Measurements from ENCODE around the gene TMEM198. TPM values are rescaled to one million over a fixed set of nuclear protein-coding genes. Genes with fewer than 3 reads are reported as not detected.

Gene TMEM198
- total RNA-seq, 1 donor from 2014 or later, result 1.5 TPM

GRCh38 chr2:219530048-219530963, 13.5 kb upstream of the TMEM198 start:
- H3K9me3 ChIP-seq, result no peaks in the 10 kb centered on the region
- TF ChIP-seq POLR2A (IDR thresholded peaks at IDR 0.05), result no peak
- TF ChIP-seq, protein P1, sequence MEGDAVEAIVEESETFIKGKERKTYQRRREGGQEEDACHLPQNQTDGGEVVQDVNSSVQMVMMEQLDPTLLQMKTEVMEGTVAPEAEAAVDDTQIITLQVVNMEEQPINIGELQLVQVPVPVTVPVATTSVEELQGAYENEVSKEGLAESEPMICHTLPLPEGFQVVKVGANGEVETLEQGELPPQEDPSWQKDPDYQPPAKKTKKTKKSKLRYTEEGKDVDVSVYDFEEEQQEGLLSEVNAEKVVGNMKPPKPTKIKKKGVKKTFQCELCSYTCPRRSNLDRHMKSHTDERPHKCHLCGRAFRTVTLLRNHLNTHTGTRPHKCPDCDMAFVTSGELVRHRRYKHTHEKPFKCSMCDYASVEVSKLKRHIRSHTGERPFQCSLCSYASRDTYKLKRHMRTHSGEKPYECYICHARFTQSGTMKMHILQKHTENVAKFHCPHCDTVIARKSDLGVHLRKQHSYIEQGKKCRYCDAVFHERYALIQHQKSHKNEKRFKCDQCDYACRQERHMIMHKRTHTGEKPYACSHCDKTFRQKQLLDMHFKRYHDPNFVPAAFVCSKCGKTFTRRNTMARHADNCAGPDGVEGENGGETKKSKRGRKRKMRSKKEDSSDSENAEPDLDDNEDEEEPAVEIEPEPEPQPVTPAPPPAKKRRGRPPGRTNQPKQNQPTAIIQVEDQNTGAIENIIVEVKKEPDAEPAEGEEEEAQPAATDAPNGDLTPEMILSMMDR (IDR thresholded peaks at IDR 0.05), result peak; percentile 94 to 99 (median 99)
- TF ChIP-seq POLR2AphosphoS5 (IDR thresholded peaks at IDR 0.05; ENCODE audit: insufficient read depth in 1 of 2, low read depth in 1 of 2), result peak; percentile 34 to 52
- no peaks in the 10 kb centered on the region for H3K4me1 ChIP-seq
- DNase-seq (ENCODE audit: extremely low spot score in 2 of 2), result no peak
- intact Hi-C loops (cut with DNase I), result no loop called here
- peak overlapping the region in 1 of 2 donors; percentile 36 for H3K4me3 ChIP-seq
- no peak overlapping the region for H3K27ac ChIP-seq
- no peaks in the 10 kb centered on the region for H3K36me3 ChIP-seq
- H3K27me3 ChIP-seq, result no peaks in the 10 kb centered on the region

DNA sequence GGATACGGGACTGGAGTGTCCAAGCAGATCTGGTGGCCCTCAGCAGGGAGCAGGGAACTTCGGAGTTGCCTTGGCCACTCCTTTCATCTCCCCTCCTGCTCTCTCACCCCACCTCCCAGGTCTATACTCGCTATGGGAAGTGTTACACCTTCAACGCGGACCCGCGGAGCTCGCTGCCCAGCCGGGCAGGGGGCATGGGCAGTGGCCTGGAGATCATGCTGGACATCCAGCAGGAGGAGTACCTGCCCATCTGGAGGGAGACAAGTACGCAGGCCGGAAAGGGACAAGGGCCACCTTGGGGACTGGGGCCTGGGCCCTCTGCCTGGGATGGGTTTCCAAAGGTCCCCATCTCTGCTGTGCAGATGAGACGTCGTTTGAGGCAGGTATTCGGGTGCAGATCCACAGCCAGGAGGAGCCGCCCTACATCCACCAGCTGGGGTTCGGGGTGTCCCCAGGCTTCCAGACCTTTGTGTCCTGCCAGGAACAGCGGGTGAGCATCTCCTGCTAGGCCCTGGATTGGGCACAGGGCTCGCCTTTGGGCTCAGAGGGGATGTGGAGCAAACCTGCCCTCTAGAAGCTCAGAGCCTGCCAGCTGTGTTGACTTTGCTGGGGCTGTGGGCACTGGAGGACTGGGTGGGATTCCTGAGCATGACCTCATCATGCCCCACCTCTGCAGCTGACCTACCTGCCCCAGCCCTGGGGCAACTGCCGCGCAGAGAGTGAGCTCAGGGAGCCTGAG, 12.0 kb upstream of the TMEM198 start:
- Histone ChIP-seq H3K4me1 (no peaks in the 10 kb centered on the region), H3K27me3 (no peaks in the 10 kb centered on the region), H3K36me3 (no peaks in the 10 kb centered on the region), H3K4me3 (no peak overlapping the region), H3K9me3 (no peaks in the 10 kb centered on the region), H3K27ac (no peak overlapping the region)
- DNase-seq (ENCODE audit: extremely low spot score in 2 of 2), result no peak
- intact Hi-C loops (cut with DNase I), result loop anchor here (2.0 kb wide), 1 partner anchor 131 kb away; no protein-coding TSS in a partner anchor
- TF ChIP-seq POLR2AphosphoS5 (IDR thresholded peaks at IDR 0.05; ENCODE audit: insufficient read depth in 1 of 2, low read depth in 1 of 2) (no peak), POLR2A (IDR thresholded peaks at IDR 0.05) (no peak)
- TF ChIP-seq, protein P1 (IDR thresholded peaks at IDR 0.05), result no peak

DNA sequence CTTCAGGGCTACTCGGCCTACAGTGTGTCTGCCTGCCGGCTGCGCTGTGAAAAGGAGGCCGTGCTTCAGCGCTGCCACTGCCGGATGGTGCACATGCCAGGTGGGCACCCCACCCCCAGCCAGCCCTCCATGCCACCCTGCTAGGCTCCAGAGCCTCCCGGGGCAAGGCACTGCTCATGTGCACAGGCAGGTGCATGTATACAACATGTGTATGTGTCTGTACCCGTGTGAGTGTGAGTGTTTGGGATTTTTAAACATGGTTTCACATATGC, 11.5 kb upstream of the TMEM198 start:
- TF ChIP-seq POLR2AphosphoS5 (IDR thresholded peaks at IDR 0.05; ENCODE audit: insufficient read depth in 1 of 2, low read depth in 1 of 2), result no peak
- no peak for TF ChIP-seq POLR2A (IDR thresholded peaks at IDR 0.05)
- TF ChIP-seq, protein P1 (IDR thresholded peaks at IDR 0.05), result no peak

GRCh38 chr2:219533930-219534661, 9.7 kb upstream of the TMEM198 start:
- H3K36me3 ChIP-seq, result peaks cover 0 to under 1% of the 10 kb centered on the region in 2 donors
- intact Hi-C loops (cut with DNase I), result loop anchor here (2.0 kb wide), 1 partner anchor 133 kb away; no protein-coding TSS in a partner anchor

More for the DNA sequence above, 11.5 kb upstream of the TMEM198 start:
- Histone ChIP-seq H3K36me3 (no peaks in the 10 kb centered on the region), H3K4me1 (no peaks in the 10 kb centered on the region), H3K27me3 (no peaks in the 10 kb centered on the region), H3K9me3 (no peaks in the 10 kb centered on the region), H3K4me3 (no peak overlapping the region), H3K27ac (no peak overlapping the region)
- intact Hi-C loops (cut with DNase I), result loop anchor here (2.0 kb wide), 1 partner anchor 132 kb away; no protein-coding TSS in a partner anchor
- no peak for DNase-seq (ENCODE audit: extremely low spot score in 2 of 2)

More at GRCh38 chr2:219533930-219534661, 9.7 kb upstream of the TMEM198 start:
- Histone ChIP-seq H3K4me3 (no peak overlapping the region), H3K9me3 (no peaks in the 10 kb centered on the region), H3K4me1 (peaks cover 15% of the 10 kb centered on the region), H3K27ac (no peak overlapping the region), H3K27me3 (no peaks in the 10 kb centered on the region)
- DNase-seq (ENCODE audit: extremely low spot score in 2 of 2), result no peak
- no peak for TF ChIP-seq POLR2AphosphoS5 (IDR thresholded peaks at IDR 0.05; ENCODE audit: insufficient read depth in 1 of 2, low read depth in 1 of 2)
- TF ChIP-seq POLR2A (IDR thresholded peaks at IDR 0.05), result no peak
- TF ChIP-seq, protein P1 (IDR thresholded peaks at IDR 0.05), result no peak

Data from vagina (tissue), 2 donors.